ENCODE results near the gene ZNF540.
"Not testable (repeated sequence)": the region's sequence is repeated elsewhere in the genome, so short reads cannot be mapped to it uniquely, and the experiment has no call there.

DNA sequence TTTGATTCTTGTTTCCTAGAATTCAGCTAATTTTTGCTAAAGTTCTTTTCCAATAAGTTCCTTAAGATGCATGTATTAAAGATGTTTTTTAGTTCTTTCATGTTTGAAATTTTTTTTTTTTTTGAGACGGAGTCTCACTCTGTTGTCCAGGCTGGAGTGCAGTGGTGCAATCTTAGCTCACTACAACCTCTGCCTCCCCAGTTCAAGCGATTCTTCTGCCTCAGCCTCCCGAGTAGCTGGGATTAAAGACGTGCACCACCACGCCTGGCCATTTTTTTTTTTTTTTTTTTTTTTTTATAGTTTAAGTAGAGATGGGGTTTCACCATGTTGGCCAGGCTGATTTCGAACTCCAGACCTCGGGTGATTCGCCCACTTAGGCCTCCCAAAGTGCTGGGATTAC, 62.5 kb downstream of the ZNF540 start:
- TF ChIP-seq, protein P1, sequence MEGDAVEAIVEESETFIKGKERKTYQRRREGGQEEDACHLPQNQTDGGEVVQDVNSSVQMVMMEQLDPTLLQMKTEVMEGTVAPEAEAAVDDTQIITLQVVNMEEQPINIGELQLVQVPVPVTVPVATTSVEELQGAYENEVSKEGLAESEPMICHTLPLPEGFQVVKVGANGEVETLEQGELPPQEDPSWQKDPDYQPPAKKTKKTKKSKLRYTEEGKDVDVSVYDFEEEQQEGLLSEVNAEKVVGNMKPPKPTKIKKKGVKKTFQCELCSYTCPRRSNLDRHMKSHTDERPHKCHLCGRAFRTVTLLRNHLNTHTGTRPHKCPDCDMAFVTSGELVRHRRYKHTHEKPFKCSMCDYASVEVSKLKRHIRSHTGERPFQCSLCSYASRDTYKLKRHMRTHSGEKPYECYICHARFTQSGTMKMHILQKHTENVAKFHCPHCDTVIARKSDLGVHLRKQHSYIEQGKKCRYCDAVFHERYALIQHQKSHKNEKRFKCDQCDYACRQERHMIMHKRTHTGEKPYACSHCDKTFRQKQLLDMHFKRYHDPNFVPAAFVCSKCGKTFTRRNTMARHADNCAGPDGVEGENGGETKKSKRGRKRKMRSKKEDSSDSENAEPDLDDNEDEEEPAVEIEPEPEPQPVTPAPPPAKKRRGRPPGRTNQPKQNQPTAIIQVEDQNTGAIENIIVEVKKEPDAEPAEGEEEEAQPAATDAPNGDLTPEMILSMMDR (optimal IDR thresholded peaks at IDR 0.05 in 1 of 3, IDR thresholded peaks at IDR 0.05 in 1 of 3, conservative IDR thresholded peaks at IDR 0.05 in 1 of 3; ENCODE audit: extremely low read depth in 1 of 3, insufficient read depth in 2 of 3, low read length in 3 of 3), result not testable (repeated sequence)
- not testable (repeated sequence) for TF ChIP-seq EZH2 (IDR thresholded peaks at IDR 0.05; ENCODE audit: low read length)

All from keratinocyte (primary cell).